ENCODE data around the gene NTSR1. TPM values are rescaled to one million over a fixed set of nuclear protein-coding genes. Genes with fewer than 3 reads are reported as not detected.

Gene NTSR1
- total RNA-seq (under 1 TPM; 0.55 to 0.56 TPM), total RNA-seq (0 to 3.1 (median 0.11) reads per million in 172 experiments)
- polyA plus RNA-seq (2013, experiment 1 of 2), result 0.38 TPM
- 0.37 TPM for polyA plus RNA-seq (2013, experiment 2 of 2)

DNA sequence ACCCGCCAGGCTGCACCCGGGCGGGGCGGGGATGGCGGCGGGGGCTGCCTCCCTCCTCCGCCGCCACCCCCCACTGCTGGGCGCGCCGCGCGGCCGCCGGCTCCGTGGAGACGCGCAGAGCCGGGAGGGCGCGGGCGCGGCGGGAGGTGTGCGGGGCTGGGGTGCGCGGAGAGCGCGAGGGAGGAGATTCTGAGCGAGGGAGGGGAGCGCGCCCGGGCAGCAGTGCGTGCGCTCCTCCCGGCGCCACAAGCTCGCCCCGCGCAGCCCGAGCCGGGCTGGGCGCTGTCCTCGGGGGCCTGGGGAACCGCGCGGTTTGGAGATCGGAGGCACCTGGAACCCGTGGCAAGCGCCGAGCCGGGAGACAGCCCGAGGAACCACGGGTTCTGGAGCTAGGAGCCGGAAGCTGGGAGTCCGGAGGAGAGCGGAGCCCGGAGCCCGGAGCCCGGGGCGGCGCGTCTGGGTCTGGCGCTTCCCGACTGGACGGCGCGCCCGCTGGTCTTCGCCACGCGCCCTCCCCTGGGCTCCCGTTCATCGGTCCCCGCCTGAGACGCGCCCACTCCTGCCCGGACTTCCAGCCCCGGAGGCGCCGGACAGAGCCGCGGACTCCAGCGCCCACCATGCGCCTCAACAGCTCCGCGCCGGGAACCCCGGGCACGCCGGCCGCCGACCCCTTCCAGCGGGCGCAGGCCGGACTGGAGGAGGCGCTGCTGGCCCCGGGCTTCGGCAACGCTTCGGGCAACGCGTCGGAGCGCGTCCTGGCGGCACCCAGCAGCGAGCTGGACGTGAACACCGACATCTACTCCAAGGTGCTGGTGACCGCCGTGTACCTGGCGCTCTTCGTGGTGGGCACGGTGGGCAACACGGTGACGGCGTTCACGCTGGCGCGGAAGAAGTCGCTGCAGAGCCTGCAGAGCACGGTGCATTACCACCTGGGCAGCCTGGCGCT, at the start of gene NTSR1:
Gene NTSR1 (plus strand): TSS at position 246 of the 946 bp plus-strand sequence. CDS start 372 bp downstream, at position 618.
- TF ChIP-seq, protein P1, sequence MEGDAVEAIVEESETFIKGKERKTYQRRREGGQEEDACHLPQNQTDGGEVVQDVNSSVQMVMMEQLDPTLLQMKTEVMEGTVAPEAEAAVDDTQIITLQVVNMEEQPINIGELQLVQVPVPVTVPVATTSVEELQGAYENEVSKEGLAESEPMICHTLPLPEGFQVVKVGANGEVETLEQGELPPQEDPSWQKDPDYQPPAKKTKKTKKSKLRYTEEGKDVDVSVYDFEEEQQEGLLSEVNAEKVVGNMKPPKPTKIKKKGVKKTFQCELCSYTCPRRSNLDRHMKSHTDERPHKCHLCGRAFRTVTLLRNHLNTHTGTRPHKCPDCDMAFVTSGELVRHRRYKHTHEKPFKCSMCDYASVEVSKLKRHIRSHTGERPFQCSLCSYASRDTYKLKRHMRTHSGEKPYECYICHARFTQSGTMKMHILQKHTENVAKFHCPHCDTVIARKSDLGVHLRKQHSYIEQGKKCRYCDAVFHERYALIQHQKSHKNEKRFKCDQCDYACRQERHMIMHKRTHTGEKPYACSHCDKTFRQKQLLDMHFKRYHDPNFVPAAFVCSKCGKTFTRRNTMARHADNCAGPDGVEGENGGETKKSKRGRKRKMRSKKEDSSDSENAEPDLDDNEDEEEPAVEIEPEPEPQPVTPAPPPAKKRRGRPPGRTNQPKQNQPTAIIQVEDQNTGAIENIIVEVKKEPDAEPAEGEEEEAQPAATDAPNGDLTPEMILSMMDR (IDR thresholded peaks at IDR 0.05), result no peak
- ChIA-PET POLR2A (interaction anchor here (1.9 to 4.3 kb wide), 2 partner anchors 31 to 86 kb away, joined by 9 to 17 read pairs; partner anchors contain the start of gene MRGBP), CTCF (no interaction called here)
- Mint-ChIP-seq H3K36me3 (ENCODE audit: low read depth) (no peaks in the 10 kb centered on the region), H3K9me3 (no peaks in the 10 kb centered on the region), H3K27ac (peak within 1 kb of the TSS; percentile 35), H3K4me3 (peak within 1 kb of the TSS; percentile 79), H3K27me3 (peaks cover 14% of the 10 kb centered on the region), H3K4me1 (ENCODE audit: low read depth) (peaks cover 6% of the 10 kb centered on the region)
- Histone ChIP-seq H3K4me3 (ENCODE audit: low read length) (peak within 1 kb of the TSS; percentile 26), H3K27ac (ENCODE audit: low read depth in 1 of 2, low read length in 2 of 2) (no peak within 1 kb of the TSS), H3K27me3 (ENCODE audit: control insufficient read depth in 1 of 2, insufficient read depth in 2 of 2, low read length in 2 of 2) (peaks cover 20 to 29% of the 10 kb centered on the region in 2 experiments), H3K36me3 (ENCODE audit: insufficient read depth, low read length) (no peaks in the 10 kb centered on the region), H3K4me1 (ENCODE audit: insufficient read depth, low read length) (peaks cover 22% of the 10 kb centered on the region), H3K9me3 (ENCODE audit: control insufficient read depth in 1 of 2, insufficient read depth in 1 of 2, low read length in 2 of 2) (peaks cover 0 to 17% of the 10 kb centered on the region in 2 experiments)
- DNase-seq (peak in 2 of 14 experiments; percentile 20 to 28), ATAC-seq (ENCODE audit: poor library complexity) (peak; percentile 56)
- intact Hi-C loops (cut with DNase I, micrococcal nuclease), result no loop called here

DNA sequence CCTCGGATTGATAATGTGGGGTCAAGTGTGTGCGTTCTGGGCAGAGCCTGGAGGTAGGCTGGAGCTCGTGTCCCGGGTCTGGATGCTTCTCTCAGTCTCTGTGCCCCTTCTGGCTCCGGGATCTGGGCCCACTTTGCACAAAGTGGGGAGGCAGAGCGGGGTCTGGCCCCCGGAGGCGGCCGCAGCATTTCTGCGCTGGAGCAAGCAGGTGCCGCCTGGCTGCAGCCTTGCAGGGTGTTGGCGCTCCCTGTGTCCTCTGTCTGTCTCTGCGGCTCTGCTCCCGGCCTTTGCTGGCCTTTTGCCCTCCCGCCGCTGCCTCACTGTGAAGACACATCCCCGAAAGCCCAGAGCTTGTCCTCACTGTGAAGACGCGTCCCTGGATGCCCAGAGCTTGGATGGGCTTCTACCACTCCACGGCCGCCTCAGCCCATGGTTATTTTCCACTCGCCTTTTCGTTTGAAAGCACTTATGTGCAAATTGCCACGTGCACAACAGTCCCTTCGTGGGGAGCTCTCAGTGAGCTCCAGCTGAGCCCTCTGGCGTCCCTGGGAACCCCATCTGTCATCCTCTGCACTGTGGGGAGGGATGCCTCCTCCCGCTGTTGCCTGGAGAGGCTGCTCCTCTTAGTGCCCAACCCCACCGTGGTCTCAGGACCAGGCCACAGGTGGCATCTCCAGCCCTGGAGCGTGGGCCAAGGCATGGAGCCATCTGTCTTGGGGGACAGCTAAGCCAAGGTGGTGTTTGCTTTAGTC, 49.0 kb upstream of the NTSR1 start:
- Mint-ChIP-seq H3K4me3 (no peak overlapping the region), H3K9me3 (no peaks in the 10 kb centered on the region), H3K27ac (no peak overlapping the region), H3K27me3 (no peaks in the 10 kb centered on the region), H3K4me1 (ENCODE audit: low read depth) (no peaks in the 10 kb centered on the region), H3K36me3 (ENCODE audit: low read depth) (no peaks in the 10 kb centered on the region)
- intact Hi-C loops (cut with DNase I, micrococcal nuclease), result no loop called here
- ATAC-seq (ENCODE audit: poor library complexity) (no peak), DNase-seq (no peak)
- no peaks in the 10 kb centered on the region for H3K9me3 ChIP-seq (ENCODE audit: control insufficient read depth in 1 of 2, insufficient read depth in 1 of 2, low read length in 2 of 2)
- no peaks in the 10 kb centered on the region for H3K36me3 ChIP-seq (ENCODE audit: insufficient read depth, low read length)
- TF ChIP-seq, protein P1 (IDR thresholded peaks at IDR 0.05), result no peak
- H3K4me1 ChIP-seq (ENCODE audit: insufficient read depth, low read length), result no peaks in the 10 kb centered on the region
- no peak overlapping the region for H3K27ac ChIP-seq (ENCODE audit: low read depth in 1 of 2, low read length in 2 of 2)
- H3K27me3 ChIP-seq (ENCODE audit: control insufficient read depth in 1 of 2, insufficient read depth in 2 of 2, low read length in 2 of 2), result no peaks in the 10 kb centered on the region
- H3K4me3 ChIP-seq (ENCODE audit: low read length), result no peak overlapping the region
- CTCF ChIA-PET, result interaction anchor here (0.6 kb wide), 1 partner anchor 149 kb away, joined by 6 read pairs; no protein-coding TSS in a partner anchor
- POLR2A ChIA-PET, result no interaction called here

DNA sequence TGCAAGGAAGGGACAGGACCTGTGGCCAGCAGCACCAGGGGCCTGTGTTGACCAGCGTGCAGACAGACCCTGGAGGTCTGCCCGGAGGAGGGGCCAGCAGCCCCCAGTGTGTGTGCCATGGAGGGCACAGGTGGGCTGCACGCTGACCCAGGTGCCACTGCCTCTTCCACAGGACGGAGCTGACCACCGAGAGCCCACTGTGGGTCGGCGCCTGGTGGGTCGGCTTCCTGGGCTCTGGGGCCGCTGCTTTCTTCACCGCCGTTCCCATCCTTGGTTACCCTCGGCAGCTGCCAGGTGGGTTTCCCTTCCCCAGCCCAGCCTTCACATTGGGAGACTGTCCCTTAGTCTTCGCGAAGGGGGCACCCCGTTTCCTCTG, 48.4 kb upstream of the NTSR1 start:
- H3K9me3 ChIP-seq (ENCODE audit: control insufficient read depth in 1 of 2, insufficient read depth in 1 of 2, low read length in 2 of 2), result no peaks in the 10 kb centered on the region
- no peaks in the 10 kb centered on the region for H3K36me3 Mint-ChIP-seq (ENCODE audit: low read depth)
- no peaks in the 10 kb centered on the region for H3K4me1 ChIP-seq (ENCODE audit: insufficient read depth, low read length)
- DNase-seq, result no peak
- TF ChIP-seq, protein P1 (IDR thresholded peaks at IDR 0.05), result no peak
- H3K36me3 ChIP-seq (ENCODE audit: insufficient read depth, low read length), result no peaks in the 10 kb centered on the region
- H3K4me3 ChIP-seq (ENCODE audit: low read length), result no peak overlapping the region
- no peak for ATAC-seq (ENCODE audit: poor library complexity)
- H3K27ac ChIP-seq (ENCODE audit: low read depth in 1 of 2, low read length in 2 of 2), result no peak overlapping the region
- H3K27me3 ChIP-seq (ENCODE audit: control insufficient read depth in 1 of 2, insufficient read depth in 2 of 2, low read length in 2 of 2), result no peaks in the 10 kb centered on the region
- H3K9me3 Mint-ChIP-seq, result no peaks in the 10 kb centered on the region
- no peak overlapping the region for H3K4me3 Mint-ChIP-seq
- no peaks in the 10 kb centered on the region for H3K27me3 Mint-ChIP-seq
- CTCF ChIA-PET, result no interaction called here
- no peaks in the 10 kb centered on the region for H3K4me1 Mint-ChIP-seq (ENCODE audit: low read depth)
- intact Hi-C loops (cut with DNase I, micrococcal nuclease), result no loop called here
- no peak overlapping the region for H3K27ac Mint-ChIP-seq
- POLR2A ChIA-PET, result no interaction called here

All from CD4-positive, alpha-beta T cell (primary cell).